ENCODE results near the gene LAGE3.

The LAGE3 gene

DNA sequence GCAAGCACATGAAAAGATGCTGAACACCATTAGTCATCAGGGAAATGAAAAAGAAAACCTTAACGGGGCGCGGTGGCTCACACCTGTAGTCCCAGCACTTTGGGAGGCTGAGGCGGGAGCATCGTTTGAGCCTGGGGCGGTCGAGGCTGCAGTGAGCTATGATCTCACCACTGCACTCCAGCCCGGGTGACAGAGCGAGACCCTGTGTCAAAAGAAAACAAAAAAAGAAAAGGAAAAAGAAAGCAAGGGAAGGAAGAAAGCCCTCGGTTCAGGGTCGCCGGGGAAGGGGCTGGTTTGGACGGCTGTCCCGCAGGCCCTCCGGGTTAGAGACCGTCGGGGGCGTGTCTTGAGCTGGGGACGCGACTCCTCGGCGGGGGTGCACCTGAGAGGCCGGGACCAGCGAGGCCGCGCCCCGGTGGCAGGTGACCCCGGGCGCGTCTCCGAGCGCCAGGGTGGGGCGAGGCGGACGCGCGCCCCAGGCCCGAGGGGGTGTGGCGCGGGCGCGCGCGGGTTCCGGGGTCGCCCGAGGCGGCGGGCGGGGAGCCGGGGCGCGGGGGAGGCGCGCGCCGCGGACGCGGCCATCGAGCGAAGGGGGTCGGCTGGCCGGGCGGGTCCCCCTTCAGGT lies 21.5 kb downstream of the LAGE3 start:
- no peak for DNase-seq (ENCODE audit: low read depth)

DNA sequence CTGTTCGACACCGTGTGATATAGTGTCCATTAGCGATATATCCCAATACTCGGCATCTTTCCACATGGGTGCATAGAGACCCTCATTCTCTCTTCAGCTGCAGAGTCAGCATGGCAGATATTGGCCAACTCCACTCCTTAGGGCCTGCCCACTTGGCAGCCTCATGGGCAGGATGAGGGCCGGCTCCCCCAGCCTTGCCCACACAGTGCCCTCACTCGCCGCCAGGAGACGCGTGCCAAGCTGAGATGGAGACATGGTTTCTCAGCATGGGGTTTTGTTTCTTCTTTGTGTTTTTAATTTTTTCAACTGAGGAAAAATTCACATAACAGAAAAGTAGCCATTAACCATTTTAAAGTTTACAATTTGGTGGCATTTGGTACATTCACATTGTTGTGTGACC lies 26.3 kb downstream of the LAGE3 start:
- no peak for DNase-seq (ENCODE audit: low read depth)

DNA sequence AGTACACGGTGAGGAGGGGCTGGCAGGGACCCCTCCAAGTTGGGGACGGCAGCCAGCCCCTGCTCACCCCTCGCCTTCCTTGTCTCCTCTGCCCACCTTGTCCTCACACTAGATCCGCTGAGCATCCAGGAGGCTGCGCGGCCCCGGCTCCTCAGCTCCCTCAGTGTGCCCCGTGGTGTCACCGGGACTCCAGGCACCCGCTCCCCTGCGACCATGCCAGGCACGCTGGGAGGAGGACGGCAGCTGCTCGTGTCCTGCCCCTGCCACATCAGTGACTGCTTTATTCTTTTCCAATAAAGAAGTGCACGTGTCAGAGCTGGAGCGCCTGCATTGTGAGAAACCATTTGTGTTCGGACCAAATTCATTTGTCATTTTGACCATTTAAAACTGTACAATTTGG lies 28.8 kb downstream of the LAGE3 start:
- no peak for DNase-seq (ENCODE audit: low read depth)

DNA sequence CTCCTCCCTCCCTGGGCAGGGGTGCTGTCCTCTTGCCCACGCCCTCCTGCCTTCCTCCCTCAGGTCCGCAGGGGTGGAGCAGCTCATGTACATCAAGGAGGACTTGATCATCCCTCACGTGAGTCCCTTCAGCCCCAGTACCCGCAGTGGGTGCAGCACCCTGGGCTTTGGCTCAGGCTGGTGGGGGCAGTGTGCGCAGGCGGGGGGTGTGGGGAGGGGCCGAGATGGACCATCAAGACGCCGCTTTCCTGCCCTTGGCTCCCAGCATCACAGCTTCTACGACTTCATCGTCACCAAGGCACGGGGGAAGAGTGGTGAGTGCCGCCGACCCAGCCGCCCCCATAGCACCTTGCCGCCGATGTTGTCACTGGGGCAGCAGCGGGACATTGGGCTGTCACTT lies 29.5 kb downstream of the LAGE3 start:
- DNase-seq (ENCODE audit: low read depth), result no peak

DNA sequence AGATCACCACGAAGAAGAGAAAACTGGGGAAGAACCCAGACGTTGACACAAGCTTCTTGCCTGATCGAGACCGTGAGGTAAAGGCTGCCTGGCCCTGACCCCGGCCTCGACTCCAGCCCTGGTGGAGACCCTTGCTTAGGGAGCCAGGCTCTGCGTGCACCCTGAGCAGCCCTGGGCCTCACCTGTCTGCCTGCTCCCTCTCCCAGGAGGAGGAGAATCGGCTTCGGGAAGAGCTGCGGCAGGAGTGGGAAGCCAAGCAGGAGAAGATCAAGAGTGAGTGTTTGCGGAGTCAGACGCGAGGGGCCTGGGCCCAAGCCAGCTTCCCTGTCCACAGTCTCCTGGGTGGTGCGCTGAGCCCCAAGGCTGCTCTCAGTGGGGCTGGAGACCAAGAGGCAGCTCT lies 30.6 kb downstream of the LAGE3 start:
- DNase-seq (ENCODE audit: low read depth), result no peak

DNA sequence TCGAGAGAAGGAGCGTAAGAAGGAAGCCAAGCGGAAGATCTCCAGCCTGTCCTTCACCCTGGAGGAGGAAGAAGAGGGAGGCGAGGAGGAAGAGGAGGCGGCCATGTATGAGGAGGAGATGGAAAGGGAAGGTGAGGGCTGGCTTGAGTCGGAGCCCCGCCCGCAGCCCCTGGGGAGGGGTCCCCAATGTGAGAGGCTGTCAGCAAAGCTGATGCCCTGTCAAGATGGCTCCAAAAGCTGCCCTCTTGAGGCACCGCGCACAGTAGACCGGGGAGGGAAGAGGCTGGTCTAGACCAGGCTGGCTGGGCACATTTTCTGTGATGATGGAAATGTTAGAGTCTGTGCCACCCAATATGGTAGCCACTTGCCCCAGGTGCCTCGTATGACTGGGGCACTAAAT lies 32.7 kb downstream of the LAGE3 start:
- DNase-seq (ENCODE audit: low read depth), result no peak

DNA sequence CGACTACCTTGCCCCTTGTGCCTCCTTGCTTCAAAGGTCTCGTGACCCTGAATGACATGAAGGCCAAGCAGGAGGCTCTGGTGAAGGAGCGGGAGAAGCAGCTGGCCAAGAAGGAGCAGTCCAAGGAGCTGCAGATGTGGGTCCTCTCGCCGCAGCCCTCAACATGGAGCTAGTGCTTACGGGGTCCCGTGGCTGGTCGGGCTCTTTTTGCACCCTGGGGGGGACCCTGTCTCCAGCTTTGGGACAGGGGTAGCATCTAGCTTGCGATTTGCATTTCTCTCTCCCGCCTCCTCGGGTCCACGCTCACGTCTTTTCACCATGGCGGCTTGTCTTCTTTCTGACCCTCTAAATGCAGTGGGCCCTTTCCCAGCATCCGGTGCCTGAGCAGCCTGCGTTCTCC lies 33.3 kb downstream of the LAGE3 start:
- DNase-seq (ENCODE audit: low read depth), result no peak

DNA sequence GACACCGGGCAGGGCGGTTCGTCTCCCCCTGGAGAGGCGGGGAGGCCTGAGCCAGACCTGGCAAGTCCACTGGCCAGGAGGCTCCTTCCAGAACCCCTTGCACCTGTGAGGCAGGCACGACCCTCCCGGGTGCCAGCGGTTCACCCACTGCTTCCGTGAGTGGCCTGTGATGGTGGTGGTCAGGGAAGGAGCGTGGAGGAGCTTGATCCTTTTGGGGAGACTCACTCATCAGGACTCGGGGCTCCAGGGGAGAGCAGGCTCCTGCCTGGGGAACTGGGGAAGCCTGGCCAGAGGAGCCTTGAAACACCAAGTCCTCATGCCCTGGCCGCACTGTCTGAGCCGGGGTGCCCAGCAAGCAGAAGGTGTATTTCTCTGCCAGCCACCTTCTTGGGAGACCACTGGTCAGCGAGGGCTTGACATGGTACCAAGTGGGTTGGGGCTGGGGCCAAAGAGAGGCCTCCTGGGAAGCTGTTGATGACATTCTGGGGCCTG lies 34.3 kb downstream of the LAGE3 start:
- no peak for DNase-seq (ENCODE audit: low read depth)

DNA sequence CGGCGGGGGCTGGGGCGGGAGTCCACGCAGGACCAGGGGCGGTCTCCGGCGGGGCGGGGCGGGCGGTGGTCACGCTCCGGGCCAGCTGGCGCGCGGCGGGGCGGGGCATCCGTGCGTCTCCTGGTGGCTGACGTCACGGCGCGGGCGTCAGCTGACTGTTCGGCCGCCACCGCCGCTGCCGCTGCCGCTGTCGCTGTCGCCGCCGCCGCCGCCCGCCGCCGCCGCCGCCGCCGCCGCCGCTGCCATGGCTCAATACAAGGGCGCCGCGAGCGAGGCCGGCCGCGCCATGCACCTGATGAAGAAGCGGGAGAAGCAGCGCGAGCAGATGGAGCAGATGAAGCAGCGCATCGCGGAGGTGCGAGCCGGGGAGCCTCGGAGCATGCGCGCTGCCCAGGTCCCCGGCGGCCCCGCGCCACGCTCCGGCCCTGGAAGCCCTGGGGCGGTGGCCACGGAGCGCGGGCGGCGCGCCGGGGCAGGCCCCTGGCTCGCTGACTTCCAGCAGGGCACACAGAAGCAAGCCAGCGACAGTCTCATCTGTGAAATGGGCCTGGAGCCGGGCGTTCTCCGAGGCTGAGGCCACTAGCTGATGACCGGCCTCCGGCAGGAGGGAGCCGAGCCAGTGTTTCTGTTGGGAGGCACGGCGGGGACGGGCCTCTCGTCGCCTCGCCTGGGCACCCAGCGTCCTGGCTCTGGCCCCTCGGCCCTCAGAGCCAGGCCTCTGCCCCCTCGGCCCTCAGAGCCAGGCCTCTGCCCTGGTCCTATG lies 34.9 kb downstream of the LAGE3 start, which contains the start of gene FAM50A:
TSS of gene FAM50A (plus strand) at position 150 of the 763 bp plus-strand sequence. CDS start at position 245, 95 bp downstream.
- DNase-seq (ENCODE audit: low read depth), result no peak

DNA sequence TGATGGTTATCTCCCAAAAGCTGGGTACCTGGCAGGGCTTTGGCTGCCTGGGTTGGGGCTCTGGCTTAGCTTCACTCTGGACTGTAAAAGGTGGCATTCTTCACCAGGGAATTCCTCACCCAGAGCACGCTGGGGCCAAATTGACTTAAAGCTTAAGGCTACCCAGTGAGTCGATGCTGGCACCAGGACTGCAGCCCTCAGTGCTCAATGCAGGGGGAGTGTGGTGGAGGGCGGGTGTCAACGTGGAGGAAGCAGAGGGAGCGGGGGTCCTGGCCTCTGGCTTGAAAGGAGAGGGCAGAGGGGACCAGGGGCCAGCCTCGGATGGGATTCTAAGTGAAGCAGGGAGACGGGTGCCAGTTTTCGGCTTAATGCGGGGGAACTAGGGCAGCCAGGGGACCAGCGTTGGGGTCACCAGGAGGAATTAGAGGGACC lies 35.6 kb downstream of the LAGE3 start:
- no peak for DNase-seq (ENCODE audit: low read depth)

DNA sequence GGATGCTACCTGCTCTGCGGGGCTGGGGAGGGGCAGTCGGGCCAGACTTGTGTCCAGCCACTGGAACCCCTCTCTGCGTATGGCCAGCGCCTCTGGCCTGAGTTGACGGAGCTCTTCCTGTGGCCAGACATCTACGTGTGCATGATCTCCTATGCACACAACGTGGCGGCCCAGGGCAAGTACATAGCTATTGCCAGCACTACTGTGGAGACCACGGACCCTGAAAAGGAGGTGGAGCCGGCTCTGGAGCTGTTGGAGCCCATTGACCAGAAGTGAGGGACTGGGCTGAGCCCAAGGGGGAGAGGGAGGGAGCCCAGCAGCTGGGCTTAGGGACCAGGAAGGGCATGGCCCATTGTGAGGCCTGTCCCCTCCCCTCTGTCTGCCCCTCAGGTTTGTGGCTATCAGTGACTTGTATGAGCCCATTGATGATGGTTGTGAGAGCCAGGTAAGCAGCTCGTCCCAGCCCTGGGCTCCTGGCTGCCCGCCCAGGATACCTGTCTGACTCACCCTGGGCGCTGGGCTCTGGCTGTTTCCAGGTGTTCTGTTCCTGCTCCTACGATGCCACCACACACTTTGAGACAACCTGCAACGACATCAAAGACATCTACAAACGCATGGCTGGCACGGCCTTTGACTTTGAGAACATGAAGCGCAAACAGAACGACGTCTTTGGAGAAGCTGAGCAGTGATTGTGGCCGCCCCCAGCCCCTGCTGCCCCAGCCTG lies 36.9 kb downstream of the LAGE3 start:
- no peak for DNase-seq (ENCODE audit: low read depth)

DNA sequence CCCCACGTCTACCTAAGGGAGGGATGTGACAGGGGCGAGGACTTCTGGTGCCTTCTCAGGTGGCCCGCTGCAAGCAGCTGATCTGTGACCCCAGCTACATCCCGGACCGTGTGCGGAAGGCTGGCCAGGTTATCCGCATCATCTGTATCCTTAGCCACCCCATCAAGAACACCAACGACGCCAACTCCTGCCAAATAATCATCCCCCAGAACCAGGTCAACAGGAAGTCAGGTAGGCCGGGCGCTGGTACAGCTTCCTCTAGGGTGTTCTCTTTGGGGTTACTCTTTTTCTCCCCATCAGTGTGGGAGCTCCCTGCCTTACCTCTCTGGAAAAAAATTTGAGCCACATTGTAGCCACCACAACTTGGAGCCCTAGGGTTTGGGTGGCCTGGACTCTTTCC lies 37.5 kb downstream of the LAGE3 start:
- DNase-seq (ENCODE audit: low read depth), result no peak

DNA sequence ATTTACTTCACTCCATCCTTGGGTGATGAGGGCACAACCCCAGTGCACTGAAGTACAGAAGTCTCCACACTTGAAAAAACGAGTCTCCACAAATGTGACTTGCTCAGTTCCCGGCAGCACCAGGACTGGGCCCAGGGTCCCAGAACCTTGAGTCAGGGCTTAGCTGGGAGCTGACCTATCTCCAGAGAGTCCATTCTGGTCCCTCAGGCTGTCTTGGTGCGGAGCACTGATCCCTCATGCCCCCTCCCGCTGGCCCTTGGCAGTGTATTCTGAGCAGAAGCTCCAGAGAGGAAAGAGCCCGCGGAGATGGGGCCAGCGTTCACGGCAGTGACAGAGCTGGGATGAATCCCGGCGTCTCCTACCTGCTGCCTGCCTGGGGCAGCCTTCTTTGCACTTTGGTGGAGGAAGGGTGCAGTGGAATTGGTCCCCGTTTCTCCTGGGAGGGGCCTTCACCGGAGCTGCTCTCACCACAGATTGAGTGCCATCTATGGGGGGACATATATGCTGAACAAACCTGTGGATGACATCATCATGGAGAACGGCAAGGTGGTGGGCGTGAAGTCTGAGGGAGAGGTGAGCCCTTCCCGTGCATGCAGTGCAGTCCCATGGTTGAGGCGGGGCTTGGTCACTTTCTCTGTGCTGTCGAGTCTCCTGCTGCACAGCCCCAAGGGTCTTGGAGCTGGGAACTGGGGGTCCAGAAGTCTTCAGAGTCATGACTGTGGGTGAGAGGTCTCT lies 38.3 kb downstream of the LAGE3 start:
- no peak for DNase-seq (ENCODE audit: low read depth)

DNA sequence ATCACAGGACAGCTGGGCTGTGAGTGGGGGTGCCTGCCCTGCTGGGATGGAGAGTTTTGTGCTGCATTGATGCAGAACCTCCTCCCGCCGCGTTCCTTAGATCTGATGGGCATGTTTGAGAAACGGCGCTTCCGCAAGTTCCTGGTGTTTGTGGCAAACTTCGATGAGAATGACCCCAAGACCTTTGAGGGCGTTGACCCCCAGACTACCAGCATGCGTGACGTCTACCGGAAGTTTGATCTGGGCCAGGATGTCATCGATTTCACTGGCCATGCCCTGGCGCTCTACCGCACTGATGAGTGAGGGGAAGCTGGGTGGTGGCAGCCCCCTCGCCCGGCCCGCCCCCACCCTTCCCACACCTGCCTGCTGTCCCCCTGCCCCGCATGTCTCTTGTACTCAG lies 39.2 kb downstream of the LAGE3 start:
- no peak for DNase-seq (ENCODE audit: low read depth)

DNA sequence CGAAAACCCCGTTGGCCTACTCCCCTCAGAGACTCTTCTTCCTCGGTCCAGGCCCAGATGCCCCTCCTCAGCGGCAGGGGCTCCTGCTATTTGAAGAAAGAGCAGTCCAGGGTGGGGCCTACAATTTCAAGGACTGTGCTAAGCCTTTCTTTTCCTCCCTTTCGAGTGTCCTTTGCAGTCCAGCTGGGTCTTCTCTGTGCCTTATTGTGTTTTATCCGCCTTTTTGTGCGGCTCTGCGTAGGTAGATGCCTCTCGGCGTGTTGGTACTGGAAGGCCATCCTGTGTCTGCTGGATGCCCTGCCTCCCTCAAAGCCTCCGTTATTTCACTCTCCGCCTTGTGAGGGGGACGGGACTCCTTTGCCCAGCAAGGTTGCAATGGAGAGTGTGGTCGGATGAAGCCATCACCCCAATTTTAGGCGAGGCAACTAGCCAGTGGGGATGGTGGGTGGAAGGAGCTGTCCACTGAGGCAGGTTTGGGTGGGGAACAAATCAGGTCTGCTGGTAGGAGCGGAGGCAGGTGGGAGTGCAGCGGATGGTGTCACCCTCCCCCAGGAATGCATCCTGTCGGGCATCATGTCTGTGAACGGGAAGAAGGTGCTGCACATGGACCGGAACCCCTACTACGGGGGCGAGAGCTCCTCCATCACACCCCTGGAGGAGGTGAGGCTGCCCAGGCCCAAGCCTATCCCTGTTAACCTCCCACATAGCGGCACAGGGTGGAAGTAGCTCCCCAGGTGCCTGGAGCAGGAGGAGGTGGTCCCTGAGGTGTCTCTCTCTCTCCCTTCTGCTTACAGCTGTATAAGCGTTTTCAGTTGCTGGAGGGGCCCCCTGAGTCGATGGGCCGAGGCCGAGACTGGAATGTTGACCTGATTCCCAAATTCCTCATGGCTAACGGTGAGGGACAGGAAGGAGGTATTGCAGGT lies 40.8 kb downstream of the LAGE3 start:
- DNase-seq (ENCODE audit: low read depth), result no peak

DNA sequence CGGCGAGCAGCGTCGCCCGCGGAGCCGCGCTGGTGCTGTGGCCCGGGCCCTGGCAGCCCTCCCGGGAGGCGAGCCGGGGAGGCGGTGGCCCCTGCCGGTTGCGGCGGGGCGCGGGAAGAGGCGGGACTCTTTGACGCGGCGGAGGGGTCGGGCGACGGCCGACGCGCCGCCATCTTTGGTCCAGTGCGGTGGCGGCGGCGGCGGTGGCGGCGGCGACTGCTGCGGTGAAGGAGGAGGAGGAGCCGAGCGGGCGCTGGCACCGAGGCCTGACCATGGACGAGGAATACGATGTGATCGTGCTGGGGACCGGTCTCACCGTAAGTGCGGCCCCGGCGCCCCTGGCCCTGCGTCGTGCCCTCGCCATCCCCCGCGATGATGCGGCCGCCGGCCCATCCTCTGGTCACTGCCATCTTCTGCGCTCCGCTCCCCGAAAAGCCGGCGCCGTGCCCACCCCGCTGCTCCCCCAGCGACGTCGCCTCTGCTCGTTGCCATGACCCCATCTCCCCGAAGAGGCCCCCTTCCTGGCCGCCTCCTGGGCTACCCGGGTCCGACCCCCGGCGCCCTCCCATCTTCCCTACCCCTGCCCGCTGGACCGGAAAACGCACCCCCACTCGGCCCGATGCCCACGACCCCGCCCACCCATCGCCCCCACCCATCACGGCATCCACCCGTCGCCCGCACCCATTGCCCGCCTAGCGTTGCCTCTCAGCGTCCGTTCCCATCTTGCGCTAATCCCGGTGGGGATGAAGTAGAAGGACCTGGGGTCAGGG lies 41.9 kb downstream of the LAGE3 start, which contains the start of gene GDI1:
TSS of gene GDI1 (plus strand) at position 172 of the 770 bp plus-strand sequence. CDS start at position 273, 101 bp downstream.
- DNase-seq (ENCODE audit: low read depth), result no peak

DNA sequence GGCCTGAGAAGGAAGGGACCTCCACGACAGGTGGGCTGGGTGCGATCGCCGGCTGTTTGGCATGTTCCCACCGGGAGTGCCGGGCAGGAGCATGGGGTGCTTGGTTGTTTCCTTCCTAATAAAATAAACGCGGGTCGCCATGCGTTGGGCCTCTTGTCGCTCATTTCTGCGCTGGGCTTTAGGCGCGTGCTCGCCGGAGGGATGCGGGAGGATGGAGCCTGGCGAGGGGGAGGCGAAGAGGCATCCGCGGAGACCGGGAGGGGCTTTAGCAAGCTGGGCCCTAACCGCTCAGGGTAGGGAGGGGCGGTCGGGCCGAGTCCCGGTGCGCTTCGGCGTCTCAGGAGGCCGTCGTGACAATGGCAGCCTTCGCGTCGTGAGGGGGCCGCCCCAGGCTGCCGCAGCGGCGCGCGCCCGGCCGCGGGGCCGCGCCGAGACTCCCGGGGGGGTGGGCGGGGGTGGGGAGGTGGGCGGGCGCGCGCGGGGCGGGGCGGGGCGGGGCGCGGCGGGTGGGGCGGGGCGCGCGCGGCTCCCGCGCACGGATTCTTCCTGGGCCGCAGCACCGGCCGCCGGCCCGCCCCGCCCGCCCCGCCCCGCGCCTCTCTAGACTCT lies 42.6 kb downstream of the LAGE3 start:
- DNase-seq (ENCODE audit: low read depth), result no peak

DNA sequence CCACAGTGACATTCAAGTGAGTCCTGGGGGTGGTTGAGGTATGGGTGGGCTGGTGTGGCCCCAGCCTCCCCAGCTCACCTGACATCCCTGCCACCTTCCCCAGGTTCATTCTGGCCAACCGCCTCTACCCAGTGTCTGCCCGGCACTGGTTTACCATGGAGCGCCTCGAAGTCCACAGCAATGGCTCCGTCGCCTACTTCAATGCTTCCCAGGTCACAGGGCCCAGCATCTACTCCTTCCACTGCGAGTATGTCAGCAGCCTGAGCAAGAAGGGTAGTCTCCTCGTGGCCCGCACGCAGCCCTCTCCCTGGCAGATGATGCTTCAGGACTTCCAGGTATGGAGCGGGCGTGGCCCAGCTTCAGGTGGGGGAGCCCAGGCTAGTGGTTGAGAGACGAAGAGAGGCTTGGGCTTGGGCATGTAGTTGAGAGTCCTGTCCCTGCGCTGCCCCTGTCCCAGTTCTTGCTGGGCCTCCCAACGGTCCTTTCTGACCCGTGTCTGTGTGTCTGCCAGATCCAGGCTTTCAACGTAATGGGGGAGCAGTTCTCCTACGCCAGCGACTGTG lies 43.8 kb downstream of the LAGE3 start:
- no peak for DNase-seq (ENCODE audit: low read depth)

DNA sequence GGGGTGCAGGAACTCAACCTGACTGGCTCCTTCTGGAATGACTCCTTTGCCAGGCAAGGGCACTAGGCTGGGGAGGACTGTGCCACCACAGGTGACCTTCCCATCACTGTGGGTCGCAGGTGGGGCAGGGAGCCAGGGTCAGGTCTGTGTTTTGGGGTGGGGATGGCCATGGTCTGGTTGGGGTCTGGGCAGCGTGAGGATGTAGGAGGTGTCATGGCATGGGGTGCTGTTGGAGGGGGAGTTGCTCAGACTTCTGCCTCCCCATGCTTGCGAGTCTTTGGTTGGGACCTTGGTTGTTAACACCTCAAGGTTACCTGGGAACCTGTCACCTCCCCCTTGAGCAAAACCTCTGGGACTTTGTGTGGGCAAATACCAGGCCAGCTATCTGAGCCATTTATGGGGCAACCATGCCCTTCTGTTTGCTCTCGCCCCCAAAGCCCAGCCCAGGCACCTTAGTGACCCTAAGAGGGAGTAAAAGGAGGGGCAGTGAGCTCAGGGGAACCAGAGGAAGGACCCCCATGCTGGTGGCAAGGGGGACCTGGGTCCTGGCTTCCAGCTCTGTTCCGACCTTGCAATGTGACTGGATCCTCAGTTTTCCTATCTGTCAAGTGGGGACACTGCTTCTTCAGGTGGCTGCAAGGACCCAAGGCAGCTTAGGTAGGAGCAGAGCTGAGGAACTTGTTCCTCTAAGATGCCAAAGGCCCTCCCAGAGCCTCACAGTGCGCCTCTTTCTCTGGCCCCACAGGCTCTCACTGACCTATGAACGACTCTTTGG lies 44.5 kb downstream of the LAGE3 start:
- no peak for DNase-seq (ENCODE audit: low read depth)

All from GM04504 (cell line).